ENCODE results near the gene PHLDA1.

PHLDA1 gene

GRCh38 chr12:75976113-75976512, 55.5 kb downstream of the PHLDA1 start:
- no peak overlapping the region for H2AFZ ChIP-seq (ENCODE audit: low read depth)

GRCh38 chr12:75975702-75976101, 55.9 kb downstream of the PHLDA1 start:
- H3K79me2 ChIP-seq (ENCODE audit: insufficient read depth, low read depth), result no peaks in the 10 kb centered on the region
- H3K27me3 ChIP-seq (ENCODE audit: insufficient read depth, low read depth), result no peaks in the 10 kb centered on the region
- H3K36me3 ChIP-seq (ENCODE audit: insufficient read depth), result no peaks in the 10 kb centered on the region
- H4K20me1 ChIP-seq (ENCODE audit: insufficient read depth), result no peaks in the 10 kb centered on the region
- H3K4me3 ChIP-seq (IDR thresholded peaks at IDR 0.05; ENCODE audit: insufficient read depth, low read depth, low read length), result no peak overlapping the region
- no peak for TF ChIP-seq CTCF (conservative IDR thresholded peaks at IDR 0.05; ENCODE audit: low read depth, low read length)
- H3K9ac ChIP-seq, result no peak overlapping the region
- H3K27ac ChIP-seq, result no peak overlapping the region
- no peak overlapping the region for H3K4me2 ChIP-seq
- no peak overlapping the region for H2AFZ ChIP-seq (ENCODE audit: low read depth)
- peaks cover 15% of the 10 kb centered on the region for H3K4me1 ChIP-seq (ENCODE audit: low read depth, poor library complexity, severe bottlenecking)

More at GRCh38 chr12:75976113-75976512, 55.5 kb downstream of the PHLDA1 start:
- Histone ChIP-seq H3K4me2 (no peak overlapping the region), H3K9ac (no peak overlapping the region), H3K4me1 (ENCODE audit: low read depth, poor library complexity, severe bottlenecking) (peaks cover 15% of the 10 kb centered on the region), H4K20me1 (ENCODE audit: insufficient read depth) (no peaks in the 10 kb centered on the region), H3K36me3 (ENCODE audit: insufficient read depth) (no peaks in the 10 kb centered on the region), H3K4me3 (IDR thresholded peaks at IDR 0.05; ENCODE audit: insufficient read depth, low read depth, low read length) (no peak overlapping the region), H3K27me3 (ENCODE audit: insufficient read depth, low read depth) (no peaks in the 10 kb centered on the region), H3K79me2 (ENCODE audit: insufficient read depth, low read depth) (no peaks in the 10 kb centered on the region), H3K27ac (no peak overlapping the region)
- TF ChIP-seq CTCF (conservative IDR thresholded peaks at IDR 0.05; ENCODE audit: low read depth, low read length), result no peak
